Keratinocyte (primary cell): ENCODE data around the gene PLA2G4D.

ENCODE experiments used
- EZH2 ChIP-seq: IDR thresholded peaks from one replicate; pipeline ENCODE4 v1.6.1; 2012; ENCODE audit warnings: inconsistent platforms, mild to moderate bottlenecking, low read length, moderate library complexity
- TF ChIP-seq, protein P1 (sequence below), 3 experiments: IDR thresholded peaks in 1 of 3; conservative IDR thresholded peaks in 1 of 3; optimal IDR thresholded peaks in 1 of 3; 2 replicates in 2 of 3; 3 replicates in 1 of 3; pipeline versions ENCODE3 to v1.5.1; 2011; ENCODE audit warnings: low read length in 3 of 3, mild to moderate bottlenecking in 3 of 3, moderate library complexity in 2 of 3, control low read depth in 1 of 3, inconsistent platforms in 1 of 3; ENCODE audit not compliant: insufficient read depth in 2 of 3; ENCODE audit errors: extremely low read depth in 1 of 3

DNA sequence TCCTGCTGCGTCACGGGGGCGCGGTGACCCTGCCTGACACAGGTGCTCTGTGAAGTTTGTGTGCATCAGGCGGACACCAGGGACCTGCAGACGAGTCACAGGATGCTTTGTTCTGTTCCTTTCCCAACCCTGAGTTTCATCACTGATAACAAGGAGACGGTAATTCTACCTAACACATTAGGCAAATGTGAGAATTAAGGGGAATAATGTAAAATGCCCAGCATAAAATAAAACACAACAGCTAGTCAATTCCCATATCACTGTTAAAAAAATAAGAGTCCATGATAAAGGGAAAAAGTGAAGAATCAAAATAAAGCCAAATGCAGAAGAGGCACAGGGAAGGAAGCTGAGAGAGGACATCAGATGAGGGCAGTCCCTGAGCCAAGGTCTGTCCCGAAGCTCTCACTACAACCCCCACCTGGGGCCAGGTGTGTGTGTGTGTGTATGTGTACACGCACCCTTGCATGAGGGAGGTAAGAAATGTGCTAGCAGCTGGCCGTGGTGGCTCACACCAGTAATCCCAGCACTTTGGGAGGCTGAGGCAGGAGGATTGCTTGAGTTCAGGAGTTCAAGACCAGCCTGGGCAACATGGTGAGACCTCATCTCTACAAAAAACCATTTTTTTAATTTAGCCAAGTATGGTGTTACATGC is 27.5 kb downstream of the PLA2G4D start:
- TF ChIP-seq, protein P1, sequence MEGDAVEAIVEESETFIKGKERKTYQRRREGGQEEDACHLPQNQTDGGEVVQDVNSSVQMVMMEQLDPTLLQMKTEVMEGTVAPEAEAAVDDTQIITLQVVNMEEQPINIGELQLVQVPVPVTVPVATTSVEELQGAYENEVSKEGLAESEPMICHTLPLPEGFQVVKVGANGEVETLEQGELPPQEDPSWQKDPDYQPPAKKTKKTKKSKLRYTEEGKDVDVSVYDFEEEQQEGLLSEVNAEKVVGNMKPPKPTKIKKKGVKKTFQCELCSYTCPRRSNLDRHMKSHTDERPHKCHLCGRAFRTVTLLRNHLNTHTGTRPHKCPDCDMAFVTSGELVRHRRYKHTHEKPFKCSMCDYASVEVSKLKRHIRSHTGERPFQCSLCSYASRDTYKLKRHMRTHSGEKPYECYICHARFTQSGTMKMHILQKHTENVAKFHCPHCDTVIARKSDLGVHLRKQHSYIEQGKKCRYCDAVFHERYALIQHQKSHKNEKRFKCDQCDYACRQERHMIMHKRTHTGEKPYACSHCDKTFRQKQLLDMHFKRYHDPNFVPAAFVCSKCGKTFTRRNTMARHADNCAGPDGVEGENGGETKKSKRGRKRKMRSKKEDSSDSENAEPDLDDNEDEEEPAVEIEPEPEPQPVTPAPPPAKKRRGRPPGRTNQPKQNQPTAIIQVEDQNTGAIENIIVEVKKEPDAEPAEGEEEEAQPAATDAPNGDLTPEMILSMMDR (optimal IDR thresholded peaks at IDR 0.05 in 1 of 3, IDR thresholded peaks at IDR 0.05 in 1 of 3, conservative IDR thresholded peaks at IDR 0.05 in 1 of 3; ENCODE audit: extremely low read depth in 1 of 3, insufficient read depth in 2 of 3, low read length in 3 of 3): no peak
- TF ChIP-seq EZH2: no peak
